Stimulated activated CD8-positive, alpha-beta memory T cell treated with anti-CD3 and anti-CD28 coated beads, Interleukin-15, amount 100 ng/mL, for 48 hours (primary cell): ENCODE data around the gene KCNQ5.
"Not testable (repeated sequence)": the region's sequence is repeated elsewhere in the genome, so short reads cannot be mapped to it uniquely, and the experiment has no call there.

Experiments
- DNase-seq, 2 donors: peaks; one replicate each; pipeline ENCODE4 v3.0.0-alpha.2; 2020; ENCODE audit warnings: low read depth in 2 of 2

The KCNQ5 gene

GRCh38 chr6:73180076-73180738 lies 558.3 kb downstream of the KCNQ5 start:
- no peak for DNase-seq

- no peak for DNase-seq
Measured at GRCh38 chr6:73180763-73181619, 559.1 kb downstream of the KCNQ5 start.

GRCh38 chr6:73182021-73182607 lies 560.2 kb downstream of the KCNQ5 start:
- no peak for DNase-seq

- DNase-seq: not testable (repeated sequence)
Measured at GRCh38 chr6:73193302-73193701, 571.4 kb downstream of the KCNQ5 start.

- DNase-seq: no peak
Measured at GRCh38 chr6:73194744-73195143, 572.9 kb downstream of the KCNQ5 start.

GRCh38 chr6:73200247-73200646 lies 578.4 kb downstream of the KCNQ5 start:
- DNase-seq: no peak

GRCh38 chr6:73200735-73201134 lies 578.9 kb downstream of the KCNQ5 start:
- no peak for DNase-seq

- no peak for DNase-seq
Measured at GRCh38 chr6:73203098-73203497, 581.2 kb downstream of the KCNQ5 start.

- no peak for DNase-seq
Measured at GRCh38 chr6:73204252-73204651, 582.4 kb downstream of the KCNQ5 start.

- no peak for DNase-seq
Measured at GRCh38 chr6:73207221-73207837, 585.5 kb downstream of the KCNQ5 start.

- no peak for DNase-seq
Measured at GRCh38 chr6:73209117-73209516, 587.3 kb downstream of the KCNQ5 start.

GRCh38 chr6:73216859-73217258 lies 595.0 kb downstream of the KCNQ5 start:
- DNase-seq: no peak

GRCh38 chr6:73225396-73225795 lies 603.5 kb downstream of the KCNQ5 start, which contains the start of gene KHDC1L:
KHDC1L (minus strand) TSS chr6:73225496; CDS start chr6:73225408, 88 bp downstream.
- DNase-seq: no peak

- DNase-seq: no peak
Measured at GRCh38 chr6:73227606-73228255, 605.9 kb downstream of the KCNQ5 start.

GRCh38 chr6:73231986-73232391 lies 610.1 kb downstream of the KCNQ5 start:
- no peak for DNase-seq

- DNase-seq: no peak
Measured at GRCh38 chr6:73233048-73233447, 611.2 kb downstream of the KCNQ5 start.

GRCh38 chr6:73233971-73234370 lies 612.1 kb downstream of the KCNQ5 start:
- DNase-seq: not testable (repeated sequence)

GRCh38 chr6:73234733-73235132 lies 612.9 kb downstream of the KCNQ5 start:
- DNase-seq: no peak

GRCh38 chr6:73236144-73236750 lies 614.4 kb downstream of the KCNQ5 start:
- DNase-seq: no peak

- no peak for DNase-seq
Measured at GRCh38 chr6:73240730-73241129, 618.9 kb downstream of the KCNQ5 start.

GRCh38 chr6:73242001-73242400 lies 620.1 kb downstream of the KCNQ5 start:
- no peak for DNase-seq
